DOHH2 (cell line): ENCODE measurements around the gene LTO1.

Experiments used
- H3F3A ChIP-seq: fragments of 200-600 bp; sonication (generic), shearing (Covaris generic); 2 replicates; pipeline ENCODE4 v1.6.0; 2016; ENCODE audit warnings: antibody characterized with exemption, mild to moderate bottlenecking; ENCODE audit not compliant: control insufficient read depth, insufficient read depth
- H3K27ac ChIP-seq: fragments of 200-600 bp; sonication (generic); 2 replicates; pipeline ENCODE4 v1.5.1; 2014; ENCODE audit warnings: low read depth, mild to moderate bottlenecking, low read length, moderate library complexity
- H3K27me3 ChIP-seq: fragments of 200-600 bp; sonication (generic); 2 replicates; pipeline ENCODE4 v1.6.1; 2014; ENCODE audit warnings: mild to moderate bottlenecking, low read length, mixed read lengths; ENCODE audit not compliant: control insufficient read depth
- H3K36me3 ChIP-seq: fragments of 200-600 bp; sonication (generic); 2 replicates; pipeline ENCODE4 v1.6.1; 2014; ENCODE audit warnings: mild to moderate bottlenecking, low read length, moderate library complexity, mixed read lengths; ENCODE audit not compliant: control insufficient read depth
- H3K4me1 ChIP-seq: fragments of 200-600 bp; sonication (generic); 2 replicates; pipeline ENCODE4 v1.6.1; 2014; ENCODE audit warnings: mild to moderate bottlenecking, low read length, mixed read lengths; ENCODE audit not compliant: control insufficient read depth
- H3K4me2 ChIP-seq: fragments of 200-600 bp; sonication (generic); 2 replicates; pipeline ENCODE4 v1.6.0; 2014; ENCODE audit warnings: mild to moderate bottlenecking, low read length, moderate library complexity
- H3K4me3 ChIP-seq: fragments of 200-600 bp; sonication (generic); 2 replicates; pipeline ENCODE4 v1.5.1; 2014; ENCODE audit warnings: mild to moderate bottlenecking, low read length, mixed read lengths
- H3K79me2 ChIP-seq: fragments of 200-600 bp; sonication (generic); 2 replicates; pipeline ENCODE4 v1.6.1; 2014; ENCODE audit warnings: mild to moderate bottlenecking, low read length, mixed read lengths; ENCODE audit not compliant: control insufficient read depth
- H3K9me2 ChIP-seq: fragments of 200-600 bp; sonication (generic); replicated peaks from 2 replicates; pipeline ENCODE4 v1.6.1; 2014; ENCODE audit warnings: mild to moderate bottlenecking, low read length, mixed read lengths; ENCODE audit not compliant: control insufficient read depth
- H3K9me3 ChIP-seq: fragments of 200-600 bp; sonication (generic); 2 replicates; pipeline ENCODE4 v1.6.1; 2014; ENCODE audit warnings: antibody characterized with exemption, low read length, mixed read lengths; ENCODE audit not compliant: control insufficient read depth, insufficient read depth
- H4K20me1 ChIP-seq: fragments of 200-600 bp; sonication (generic); 2 replicates; pipeline ENCODE4 v1.6.0; 2014; ENCODE audit warnings: low read depth, mild to moderate bottlenecking, antibody characterized with exemption, low read length, moderate library complexity; ENCODE audit not compliant: control insufficient read depth, insufficient read depth
- CTCF ChIP-seq: fragments of 200-600 bp; sonication (generic); IDR thresholded peaks from one replicate; pipeline ENCODE4 v1.5.1; 2014; ENCODE audit warnings: antibody characterized with exemption, mild to moderate bottlenecking, low read depth, low read length; ENCODE audit not compliant: poor library complexity, severe bottlenecking
- EZH2phosphoT487 ChIP-seq: fragments of 200-600 bp; sonication (generic); IDR thresholded peaks from 2 replicates; pipeline ENCODE4 v1.6.1; 2017; ENCODE audit warnings: borderline replicate concordance, mild to moderate bottlenecking, antibody characterized with exemption, low read length, moderate library complexity, mixed read lengths

Gene LTO1

GRCh38 chr11:69617682-69618081 is 57.5 kb downstream of the LTO1 start:
- H4K20me1 ChIP-seq: no peaks in the 10 kb centered on the region
- no peaks in the 10 kb centered on the region for H3F3A ChIP-seq
- no peaks in the 10 kb centered on the region for H3K36me3 ChIP-seq
- H3K4me1 ChIP-seq: no peaks in the 10 kb centered on the region
- H3K4me2 ChIP-seq: no peak overlapping the region
- H3K4me3 ChIP-seq: no peak overlapping the region
- no peaks in the 10 kb centered on the region for H3K79me2 ChIP-seq
- H3K9me3 ChIP-seq: no peaks in the 10 kb centered on the region
- no peaks in the 10 kb centered on the region for H3K9me2 ChIP-seq
- H3K27ac ChIP-seq: no peak overlapping the region
- H3K27me3 ChIP-seq: no peaks in the 10 kb centered on the region
- TF ChIP-seq EZH2phosphoT487 (no peak), CTCF (no peak)

GRCh38 chr11:69617220-69617619 is 57.9 kb downstream of the LTO1 start:
- H3K4me3 ChIP-seq: no peak overlapping the region
- no peaks in the 10 kb centered on the region for H3K9me3 ChIP-seq
- no peaks in the 10 kb centered on the region for H3F3A ChIP-seq
- H3K27me3 ChIP-seq: no peaks in the 10 kb centered on the region
- TF ChIP-seq EZH2phosphoT487: no peak
- no peak overlapping the region for H3K27ac ChIP-seq
- no peak overlapping the region for H3K4me2 ChIP-seq
- no peaks in the 10 kb centered on the region for H3K79me2 ChIP-seq
- no peaks in the 10 kb centered on the region for H3K9me2 ChIP-seq
- H4K20me1 ChIP-seq: no peaks in the 10 kb centered on the region
- H3K4me1 ChIP-seq: no peaks in the 10 kb centered on the region
- no peaks in the 10 kb centered on the region for H3K36me3 ChIP-seq
